ENCODE measurements around the gene HSPB3.
"Not testable (repeated sequence)": the region's sequence is repeated elsewhere in the genome, so short reads cannot be mapped to it uniquely, and the experiment has no call there.

The HSPB3 gene, protein sequence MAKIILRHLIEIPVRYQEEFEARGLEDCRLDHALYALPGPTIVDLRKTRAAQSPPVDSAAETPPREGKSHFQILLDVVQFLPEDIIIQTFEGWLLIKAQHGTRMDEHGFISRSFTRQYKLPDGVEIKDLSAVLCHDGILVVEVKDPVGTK

DNA sequence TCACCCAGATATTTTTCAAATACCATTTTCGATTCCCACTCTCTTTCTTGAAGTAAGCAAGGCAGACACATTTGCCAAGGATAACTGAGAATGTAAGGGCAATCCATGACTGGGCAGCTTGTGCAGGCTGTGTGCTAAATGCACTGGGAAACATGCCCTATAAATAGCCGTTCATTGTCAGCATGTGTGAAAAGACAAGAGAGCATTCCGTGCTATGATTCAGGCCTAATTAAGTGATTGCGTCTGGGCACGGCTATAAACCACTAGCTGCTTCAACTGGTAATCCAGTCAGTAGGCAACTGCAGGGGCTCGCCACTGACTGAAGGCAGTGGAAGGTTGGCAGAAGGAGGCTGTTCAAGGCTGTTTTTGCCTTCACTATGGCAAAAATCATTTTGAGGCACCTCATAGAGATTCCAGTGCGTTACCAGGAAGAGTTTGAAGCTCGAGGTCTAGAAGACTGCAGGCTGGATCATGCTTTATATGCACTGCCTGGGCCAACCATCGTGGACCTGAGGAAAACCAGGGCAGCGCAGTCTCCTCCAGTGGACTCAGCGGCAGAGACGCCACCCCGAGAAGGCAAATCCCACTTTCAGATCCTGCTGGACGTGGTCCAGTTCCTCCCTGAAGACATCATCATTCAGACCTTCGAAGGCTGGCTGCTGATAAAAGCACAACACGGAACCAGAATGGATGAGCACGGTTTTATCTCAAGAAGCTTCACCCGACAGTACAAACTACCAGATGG lies at the start of gene HSPB3:
TSS of gene HSPB3 (plus strand) at position 287 of the 745 bp plus-strand sequence. CDS start at position 378, 91 bp downstream.
- no peak for DNase-seq

DNA sequence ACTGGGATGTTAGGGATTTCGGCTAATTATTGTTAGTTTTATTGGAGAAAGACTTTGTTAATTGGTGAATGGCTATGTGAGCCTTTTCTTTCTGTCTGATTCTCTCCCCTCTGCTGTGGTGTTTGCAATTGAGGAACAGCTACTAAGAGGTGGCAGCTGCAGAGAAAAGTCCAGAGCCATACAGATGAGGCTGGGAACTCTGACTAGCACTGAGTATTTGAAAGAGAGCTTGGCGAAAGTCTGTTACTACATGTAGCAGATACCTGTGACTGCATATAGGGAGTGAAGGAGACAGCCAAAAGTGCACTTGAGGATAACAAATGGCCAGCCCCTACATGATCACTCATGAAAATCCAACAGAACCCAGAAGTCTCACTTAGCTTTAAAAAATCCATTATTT lies 44.3 kb upstream of the HSPB3 start:
- DNase-seq = no peak

DNA sequence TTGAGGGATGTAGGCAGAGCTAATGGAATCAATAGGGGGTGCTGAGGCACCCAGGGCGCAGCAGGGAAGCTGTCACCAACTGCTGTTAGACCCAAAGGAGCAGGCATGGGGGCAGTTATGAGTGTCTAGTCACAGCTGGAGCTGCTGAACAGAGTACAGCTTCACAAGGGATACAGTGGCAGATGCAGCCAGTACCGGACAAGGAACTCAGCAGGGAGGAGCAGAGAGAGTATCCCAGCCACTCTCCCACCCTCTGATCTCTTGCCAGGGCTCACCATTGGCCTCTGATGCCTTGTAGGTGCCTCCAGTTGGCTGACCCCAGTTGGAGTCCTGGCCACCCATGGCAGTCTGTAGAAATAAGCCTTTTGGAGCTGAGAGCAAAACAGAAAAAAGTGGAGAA lies 42.6 kb upstream of the HSPB3 start:
- DNase-seq = no peak

DNA sequence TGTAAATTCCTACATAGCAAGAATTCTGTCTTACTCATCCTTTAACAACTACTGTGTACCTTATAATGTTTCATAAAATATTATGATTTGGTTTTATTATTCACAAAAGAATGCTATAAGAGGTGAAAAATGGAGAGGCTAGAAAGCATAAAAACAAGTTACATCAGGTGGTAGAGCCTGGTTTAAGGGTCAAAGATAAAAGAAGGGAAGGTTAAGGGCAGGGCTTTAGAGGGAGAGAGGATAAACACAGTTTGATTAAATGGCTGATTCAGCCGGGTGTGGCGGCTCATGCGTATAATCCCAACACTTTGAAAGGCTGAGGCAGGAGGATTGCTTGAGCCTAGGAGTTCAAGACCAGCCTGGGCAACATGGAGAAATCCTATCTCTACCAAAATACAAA lies 40.4 kb upstream of the HSPB3 start:
- DNase-seq = no peak

DNA sequence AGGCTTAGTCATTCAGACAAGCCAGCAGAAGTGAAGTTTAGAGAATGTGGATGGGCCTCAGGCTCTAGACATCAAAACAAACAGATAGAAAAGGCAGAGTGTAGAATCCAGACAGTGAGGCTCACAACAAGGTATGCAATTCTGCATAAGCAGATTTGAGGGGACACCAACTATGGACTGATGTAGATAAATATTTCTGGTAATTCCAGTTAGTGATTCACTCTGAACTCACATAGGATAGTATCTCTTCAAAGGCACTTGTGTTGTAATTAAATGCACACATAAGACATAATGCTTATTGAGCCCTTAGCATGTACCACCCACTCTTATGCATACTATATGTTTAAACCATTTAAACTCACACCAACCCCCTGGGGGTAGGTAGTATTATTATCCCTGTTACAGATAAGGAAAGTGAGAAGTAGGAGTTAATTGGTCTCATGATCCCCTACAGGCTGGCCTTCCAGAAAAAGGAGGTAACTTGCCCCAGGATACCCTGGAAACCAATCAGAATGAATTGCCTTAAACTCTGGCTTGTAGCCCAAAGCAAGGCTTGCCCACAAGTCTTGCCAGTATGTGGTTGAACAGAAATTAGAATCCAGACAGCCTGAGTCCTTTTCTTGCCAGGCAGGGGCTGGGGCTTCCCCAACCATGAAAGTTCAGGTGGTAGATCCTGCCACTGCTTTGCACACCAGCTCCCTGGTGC lies 39.5 kb upstream of the HSPB3 start:
- no peak for DNase-seq

DNA sequence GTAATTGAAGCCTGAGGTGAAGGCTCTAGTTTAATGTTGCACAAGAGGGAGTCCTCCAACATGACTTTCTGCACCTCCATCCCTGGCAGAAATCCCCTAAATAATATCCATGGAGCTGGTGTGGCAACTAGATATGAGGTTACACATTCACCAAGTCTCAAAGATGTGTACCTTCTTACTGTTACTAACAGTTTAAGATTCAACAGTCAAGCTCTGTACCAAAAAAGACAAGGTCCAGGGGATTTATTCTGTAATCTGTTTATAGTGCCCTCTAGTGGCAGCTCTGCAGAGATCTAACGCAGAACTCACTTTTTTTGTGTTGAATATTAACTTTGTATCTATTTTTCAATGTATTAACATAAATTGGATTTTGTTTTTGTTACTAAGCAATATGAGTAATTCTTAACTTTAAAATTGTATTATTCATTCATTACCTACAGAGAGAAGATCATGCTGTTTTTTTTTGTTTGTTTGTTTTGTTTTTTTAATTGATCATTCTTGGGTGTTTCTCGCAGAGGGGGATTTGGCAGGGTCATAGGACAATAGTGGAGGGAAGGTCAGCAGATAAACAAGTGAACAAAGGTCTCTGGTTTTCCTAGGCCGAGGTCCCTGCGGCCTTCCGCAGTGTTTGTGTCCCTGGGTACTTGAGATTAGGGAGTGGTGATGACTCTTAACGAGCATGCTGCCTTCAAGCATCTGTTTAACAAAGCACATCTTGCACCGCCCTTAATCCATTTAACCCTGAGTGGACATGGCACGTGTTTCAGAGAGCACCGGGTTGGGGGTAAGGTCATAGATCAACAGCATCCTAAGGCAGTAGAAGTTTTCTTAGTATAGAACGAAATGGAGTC lies 35.7 kb upstream of the HSPB3 start:
- DNase-seq = not testable (repeated sequence)

DNA sequence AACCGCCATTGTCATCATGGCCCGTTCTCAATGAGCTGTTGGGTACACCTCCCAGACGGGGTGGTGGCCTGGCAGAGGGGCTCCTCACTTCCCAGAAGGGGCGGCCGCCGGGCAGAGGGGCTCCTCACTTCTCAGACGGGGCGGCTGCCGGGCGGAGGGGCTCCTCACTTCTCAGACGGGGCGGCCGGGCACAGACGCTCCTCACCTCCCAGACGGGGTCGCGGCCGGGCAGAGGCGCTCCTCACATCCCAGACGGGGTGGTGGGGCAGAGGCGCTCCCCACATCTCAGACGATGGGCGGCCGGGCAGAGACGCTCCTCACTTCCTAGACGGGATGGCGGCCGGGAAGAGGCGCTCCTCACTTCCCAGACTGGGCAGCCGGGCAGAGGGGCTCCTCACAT lies 35.0 kb upstream of the HSPB3 start:
- DNase-seq = not testable (repeated sequence)

DNA sequence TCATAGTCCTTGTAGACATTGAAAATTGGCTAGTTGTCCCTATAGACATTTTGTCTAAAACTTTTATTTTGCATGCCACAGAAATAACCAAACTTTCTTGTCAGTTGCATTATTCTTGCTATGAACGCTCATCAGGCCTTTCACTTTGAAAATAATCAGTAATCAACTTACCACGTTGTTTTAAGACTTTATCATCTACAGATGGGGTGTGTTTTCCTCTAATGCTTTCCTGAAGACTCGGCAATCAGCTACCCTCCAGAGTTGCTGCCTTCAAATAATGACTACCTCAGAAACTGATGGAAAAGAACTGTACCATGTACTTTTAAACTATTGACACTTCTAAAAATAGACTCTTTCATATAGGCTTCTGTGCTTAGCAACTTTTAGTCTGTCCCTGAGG lies 33.5 kb upstream of the HSPB3 start:
- no peak for DNase-seq

DNA sequence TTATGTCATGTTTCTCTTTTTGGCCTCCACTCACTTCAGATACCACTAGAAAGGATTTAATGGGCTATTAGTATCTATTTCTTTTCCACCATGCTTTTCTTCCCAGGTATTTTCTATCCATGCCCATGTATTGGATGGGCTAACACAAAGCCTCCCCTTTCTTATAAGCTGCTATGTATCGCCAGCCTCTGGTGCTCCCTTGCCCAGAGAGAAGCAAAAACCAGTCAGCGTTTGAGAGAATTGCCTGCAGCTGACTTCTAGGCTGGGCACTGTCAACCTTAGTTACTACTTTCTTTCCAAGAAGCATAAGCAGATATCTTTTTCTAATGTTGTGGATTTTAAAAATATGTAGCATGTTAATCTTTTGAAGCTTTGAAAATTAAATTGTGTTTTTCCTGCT lies 30.2 kb upstream of the HSPB3 start:
- DNase-seq = no peak

DNA sequence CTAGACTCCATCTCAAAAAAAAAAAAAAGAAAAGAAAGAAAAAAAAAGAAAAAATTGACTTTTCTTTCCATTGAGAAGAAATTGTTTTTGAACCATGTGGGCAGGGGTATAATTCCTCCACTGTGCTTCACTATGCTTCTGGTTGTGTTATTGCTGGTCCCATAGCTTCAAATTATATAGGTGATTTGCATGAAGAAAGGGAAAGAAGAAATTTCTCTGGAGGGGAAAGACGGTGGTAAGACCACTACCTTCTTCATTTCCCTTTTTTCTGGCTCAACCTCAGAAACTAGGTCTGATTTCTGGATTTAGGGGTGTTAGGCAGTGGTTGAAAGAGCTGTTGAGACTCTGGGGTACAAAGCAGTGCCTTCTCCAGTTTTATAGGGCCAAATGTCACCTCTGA lies 29.3 kb upstream of the HSPB3 start:
- DNase-seq = no peak

DNA sequence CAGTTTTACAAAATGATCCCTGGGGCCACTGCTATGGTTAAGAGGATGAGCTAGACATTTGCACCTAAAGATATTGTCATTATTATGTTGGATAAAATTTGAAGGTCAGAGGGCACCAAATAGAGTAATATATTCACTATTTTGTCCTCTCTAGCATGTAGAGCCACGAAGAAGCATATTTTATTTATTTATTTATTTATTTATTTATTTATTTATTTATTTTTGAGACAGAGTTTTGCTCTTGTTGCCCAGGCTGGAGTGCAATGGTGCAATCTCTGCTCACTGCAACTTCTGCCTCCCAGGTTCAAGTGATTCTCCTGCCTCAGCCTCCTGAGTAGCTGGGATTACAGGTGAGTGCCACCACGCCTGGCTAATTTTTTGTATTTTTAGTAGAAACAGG lies 20.8 kb upstream of the HSPB3 start:
- DNase-seq = not testable (repeated sequence)

DNA sequence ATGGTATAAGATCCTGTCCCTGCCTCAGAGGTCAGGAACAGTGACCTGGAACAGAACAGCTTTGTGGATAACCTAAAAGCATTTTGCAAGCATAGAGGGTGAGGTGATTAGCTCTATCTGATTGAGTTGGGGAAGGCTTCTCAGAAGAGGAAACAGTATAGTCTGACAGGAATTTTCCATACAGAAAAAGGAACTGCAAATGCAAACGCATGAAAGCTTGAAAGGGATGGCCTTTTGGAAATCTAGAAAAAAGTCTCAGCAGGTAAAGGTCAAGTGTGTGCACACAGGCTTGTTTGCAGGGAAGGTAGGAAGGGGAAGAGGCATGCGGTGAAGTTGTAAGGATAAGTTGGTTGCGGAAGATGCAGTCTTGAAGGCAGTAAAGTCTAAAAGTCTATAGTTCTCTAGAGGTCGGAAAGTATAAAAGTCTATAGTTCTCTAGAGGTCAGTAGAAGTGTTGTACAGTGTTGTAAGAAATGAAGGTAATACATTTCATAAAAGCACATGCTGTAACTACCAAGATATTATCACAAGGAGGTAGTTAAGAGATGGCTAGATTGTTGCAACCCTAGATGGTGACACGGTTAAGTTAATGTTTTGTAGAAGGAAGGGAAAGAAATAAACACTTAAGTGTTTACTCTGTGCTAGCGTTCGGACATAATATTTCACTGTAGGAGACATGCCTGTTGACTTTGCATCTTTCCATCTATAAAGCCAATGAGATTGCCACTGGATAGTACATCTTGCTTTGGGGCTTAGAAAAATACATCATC lies 16.7 kb upstream of the HSPB3 start:
- DNase-seq = no peak

DNA sequence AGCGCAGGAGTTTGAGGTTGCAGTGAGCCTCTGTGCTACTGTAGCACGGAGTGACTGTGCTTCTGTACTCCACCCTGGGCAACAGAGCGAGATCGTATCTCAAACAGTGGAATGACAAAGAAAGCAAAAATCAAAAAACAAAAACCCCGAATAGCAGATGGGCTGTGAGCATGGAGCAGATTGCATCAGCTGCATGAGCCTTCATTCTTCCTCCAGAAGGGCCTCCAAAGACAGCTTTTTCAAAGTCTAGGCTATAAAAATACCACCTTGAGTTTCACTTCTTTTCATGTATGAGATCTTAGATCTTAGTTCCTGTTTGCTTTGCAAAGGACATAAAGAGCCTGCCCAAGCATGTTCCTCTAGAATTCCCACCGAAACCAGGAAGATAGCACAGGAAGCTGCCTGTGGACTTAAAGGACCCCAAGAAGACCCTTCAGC lies 15.0 kb upstream of the HSPB3 start:
- no peak for DNase-seq

DNA sequence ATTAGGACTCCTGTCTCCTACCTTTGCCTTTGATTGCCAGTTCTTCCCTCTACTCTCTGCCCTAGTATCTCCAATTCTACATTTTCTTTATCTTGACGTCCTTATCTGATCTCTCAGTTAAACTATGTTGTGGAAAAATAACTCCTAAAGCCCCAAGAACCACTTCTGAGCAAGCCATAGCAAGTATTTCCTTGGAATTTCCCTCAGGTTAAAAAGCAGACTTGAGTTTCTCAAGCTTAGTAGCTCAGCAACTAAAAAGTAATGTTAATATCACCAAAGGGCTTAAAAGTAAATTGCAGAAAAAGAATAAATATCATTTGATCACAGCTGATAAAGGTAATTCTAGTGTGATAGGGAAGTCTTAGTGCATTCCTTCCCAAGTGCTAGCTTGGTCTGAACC lies 13.2 kb upstream of the HSPB3 start:
- DNase-seq = no peak

DNA sequence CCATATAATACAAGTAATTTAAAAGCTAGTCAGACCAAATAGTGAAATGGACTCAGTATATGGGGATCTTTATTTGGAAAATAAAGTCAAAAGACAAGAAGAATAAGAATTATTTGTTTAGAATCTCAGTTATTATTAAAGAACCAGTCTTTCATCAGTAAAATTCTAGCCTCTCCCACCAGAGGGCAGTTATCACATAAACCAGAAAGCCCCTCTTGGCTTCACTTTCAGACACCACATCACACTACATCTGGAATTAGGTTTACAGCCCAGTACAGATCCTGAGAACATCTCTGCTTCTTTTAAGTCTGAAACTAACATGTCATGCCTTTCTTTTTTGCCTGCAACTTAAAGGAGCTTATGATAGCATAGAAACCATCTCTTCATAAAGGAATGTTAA lies 12.2 kb upstream of the HSPB3 start:
- DNase-seq = no peak

DNA sequence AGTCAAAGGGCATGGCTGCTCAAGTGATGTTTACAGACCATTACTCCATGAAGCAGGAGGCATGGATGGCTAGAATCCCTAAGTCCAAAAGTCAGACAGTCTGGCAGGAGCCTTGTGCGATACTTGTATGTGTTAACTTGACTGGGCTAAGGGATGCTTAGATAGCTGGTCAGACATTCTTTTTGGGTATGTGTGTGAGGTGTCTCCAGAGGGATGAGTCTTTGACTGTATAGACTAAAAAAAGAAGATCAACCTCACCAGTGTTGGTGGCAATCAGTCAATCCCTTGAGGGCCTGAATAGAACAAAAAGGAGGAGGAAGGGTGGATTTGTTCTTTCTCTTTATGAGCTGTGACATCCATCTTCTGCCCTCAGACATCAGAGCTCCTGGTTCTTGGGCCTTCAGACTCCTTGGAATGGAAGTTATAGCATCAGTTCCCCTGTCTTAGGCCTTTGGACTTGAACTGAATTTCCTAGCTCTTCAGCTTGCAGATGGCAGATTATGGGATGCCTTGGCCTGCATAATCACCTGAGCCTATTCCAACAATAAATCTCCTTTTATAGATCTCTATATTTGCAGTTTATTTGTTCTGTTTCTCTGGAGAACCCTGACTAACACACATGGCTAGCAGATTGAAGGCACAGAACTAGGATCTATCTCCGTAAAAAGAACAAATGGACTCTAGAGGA lies 9.7 kb upstream of the HSPB3 start:
- DNase-seq = no peak

DNA sequence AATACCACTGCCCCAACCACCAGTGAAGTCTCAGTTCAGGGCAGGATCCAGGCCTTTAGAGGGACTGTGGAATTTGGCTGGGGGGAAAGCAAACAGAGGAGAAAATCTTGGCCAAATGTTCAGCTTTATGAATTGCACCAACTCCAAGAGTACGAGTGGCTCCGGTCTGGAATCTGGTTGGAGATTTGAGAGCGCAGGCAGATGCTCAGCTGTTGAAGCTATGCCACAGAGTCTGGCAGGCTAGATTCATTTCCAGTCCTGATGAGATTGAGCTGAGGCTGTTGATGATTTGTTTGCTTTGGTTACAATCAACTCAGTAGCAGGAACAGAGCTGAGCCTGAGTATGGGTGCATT lies 9.1 kb upstream of the HSPB3 start:
- DNase-seq = no peak

DNA sequence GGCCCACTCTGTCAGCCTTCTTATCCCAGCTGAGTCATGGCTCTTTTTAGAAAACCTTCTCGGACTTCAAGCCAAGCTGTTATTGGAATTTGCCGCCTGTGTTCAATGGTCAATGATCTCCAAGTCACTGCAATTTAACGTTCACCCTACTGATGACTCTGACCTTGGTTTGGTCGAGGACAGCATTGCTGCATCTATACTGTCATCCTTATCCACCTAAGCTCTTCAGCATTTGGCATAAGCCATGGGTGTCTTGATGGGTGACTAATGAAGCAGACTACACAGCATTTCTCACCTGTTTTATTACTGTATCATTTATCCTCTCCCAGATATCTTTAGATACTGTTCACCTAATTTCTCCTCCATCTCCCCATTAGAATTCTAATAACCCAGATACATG lies 5.6 kb upstream of the HSPB3 start:
- DNase-seq = no peak

DNA sequence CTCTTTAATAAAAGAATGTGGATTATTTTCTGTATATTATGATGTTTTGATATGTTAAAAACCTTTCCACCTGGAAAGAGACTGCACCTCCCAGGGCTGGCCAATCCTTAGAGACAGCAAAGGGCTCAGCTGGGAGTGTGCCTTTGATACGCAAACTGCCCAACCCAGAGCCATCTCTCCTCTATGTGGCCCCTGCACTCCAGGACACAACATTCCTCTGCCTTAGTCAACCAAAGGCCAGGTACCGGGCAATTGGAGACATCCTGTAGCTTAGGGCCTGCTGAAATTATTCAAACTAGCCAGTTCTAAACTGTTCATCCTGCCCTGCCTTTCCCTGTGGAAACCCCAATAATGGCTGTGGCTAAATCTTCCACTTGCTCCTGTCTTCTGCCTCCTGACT lies 5.0 kb upstream of the HSPB3 start:
- no peak for DNase-seq

DNA sequence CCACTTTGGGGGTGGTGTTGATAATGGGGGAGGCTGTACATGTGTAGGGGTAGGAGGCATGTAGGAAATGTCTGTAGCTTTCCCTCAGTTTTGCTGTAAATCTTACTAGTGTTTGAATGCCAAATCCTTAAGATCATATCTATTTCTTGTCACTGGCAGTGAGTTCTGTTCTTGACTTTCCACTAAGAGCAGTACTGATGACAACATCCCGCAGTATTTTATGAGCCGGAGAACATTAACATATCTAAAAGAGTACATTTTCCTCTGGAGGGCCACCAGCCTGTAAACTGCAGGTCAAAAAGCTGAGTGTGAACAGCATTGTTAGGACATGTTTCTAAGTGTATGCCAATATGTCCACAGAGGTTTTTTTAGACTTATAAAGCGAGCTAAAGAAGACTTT lies 2.5 kb upstream of the HSPB3 start:
- no peak for DNase-seq

DNA sequence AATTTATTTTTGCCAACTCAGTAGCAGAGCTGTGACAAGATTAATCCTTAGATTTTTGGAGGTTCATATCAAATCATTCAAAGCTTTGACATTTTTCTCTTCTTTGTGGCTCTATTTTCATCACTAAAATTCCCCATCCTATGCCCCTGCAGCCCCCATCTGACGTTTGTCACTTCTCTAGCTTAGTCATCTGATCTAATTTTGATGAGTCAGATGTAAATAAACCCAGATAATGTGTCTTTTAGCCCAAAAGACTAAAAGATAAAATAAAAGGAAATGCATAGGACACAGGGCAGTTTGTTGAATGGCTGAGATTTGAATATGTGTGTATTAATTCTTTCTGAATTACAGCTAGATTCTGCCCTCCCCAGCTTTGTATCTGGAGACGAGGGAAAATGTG lies 897 bp upstream of the HSPB3 start:
- DNase-seq = no peak
